AG04450 (cell line): ENCODE data around the gene UBAC1. TPM values are rescaled to one million over a fixed set of nuclear protein-coding genes. Genes with fewer than 3 reads are reported as not detected.

Source experiments
- CTCF ChIA-PET: fragments of 300-600, 350-600 bp; formaldehyde crosslinking; extraction: SDS; loops from one replicate; lab custom pipeline; 2022; ENCODE audit warnings: antibody characterized with exemption, inconsistent platforms; lab: Charles Lee
- POLR2A ChIA-PET: fragments of 350-600 bp; formaldehyde crosslinking; extraction: SDS; loops from one replicate; lab custom pipeline; 2021; ENCODE audit warnings: antibody characterized with exemption, inconsistent platforms; lab: Yijun Ruan, JAX
- DNase-seq: peaks from one replicate; pipeline ENCODE4 v3.0.0-alpha.2; 2011; ENCODE audit warnings: low read depth, low spot score
- H3K27ac ChIP-seq: one replicate; pipeline ENCODE4 v1.5.1; 2012; ENCODE audit warnings: low read depth, low read length, control low read depth
- H3K27me3 ChIP-seq: one replicate; pipeline ENCODE4 v1.6.0; 2012; ENCODE audit warnings: low read length; ENCODE audit not compliant: control insufficient read depth, insufficient read depth
- H3K4me3 ChIP-seq: 2 replicates; pipeline ENCODE4 v1.5.1; 2011; ENCODE audit warnings: mild to moderate bottlenecking, low read depth, low read length, control low read depth
- H3K9me3 ChIP-seq: 2 replicates; pipeline ENCODE4 v1.5.1; 2012; ENCODE audit warnings: low read length; ENCODE audit not compliant: control insufficient read depth, insufficient read depth
- polyA plus RNA-seq: library from polyadenylated mRNA; depleted of rRNA; stranded (reverse); fragments of >200 nt; gene quantifications from 2 replicates; pipeline ENCODE4 v1.2.3, GENCODE V29; 2011
- TF ChIP-seq, protein P1 (sequence below): IDR thresholded peaks from 2 replicates; pipeline ENCODE4 v1.5.1; 2011; ENCODE audit warnings: low read depth, low read length, control low read depth, inconsistent platforms

UBAC1 gene
- polyA plus RNA-seq, 1 experiment, result 35.8 TPM

DNA sequence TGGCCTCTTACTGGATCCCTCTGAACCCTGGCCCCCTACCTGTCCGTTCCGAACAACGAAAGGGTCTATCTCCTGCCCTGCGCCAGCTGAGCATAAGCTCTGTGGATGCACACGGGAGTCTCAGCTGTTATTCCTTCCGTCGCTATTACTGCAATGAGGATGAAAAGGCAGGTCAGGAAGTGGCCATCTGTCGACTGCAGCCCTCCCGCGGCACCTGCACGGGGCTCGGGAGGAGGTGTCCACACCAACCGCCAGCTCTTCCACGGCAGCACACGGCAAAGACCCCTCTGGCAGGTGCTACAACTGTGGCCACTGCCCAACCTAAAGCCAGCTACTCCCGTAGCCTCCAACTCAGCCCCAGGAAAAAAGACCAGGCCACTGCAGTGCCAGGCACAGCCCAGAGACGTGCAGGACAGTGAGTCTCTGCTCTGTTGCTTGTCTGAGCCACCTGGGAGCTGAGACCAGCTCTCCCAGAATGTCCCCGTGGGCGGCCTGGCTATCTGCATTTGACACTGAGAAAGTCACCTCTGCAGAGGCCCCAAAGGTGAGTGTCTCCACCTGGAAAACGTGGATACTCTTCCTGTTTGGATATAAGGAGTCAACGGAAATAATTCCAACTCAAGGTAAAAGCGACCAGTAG, 72.9 kb downstream of the UBAC1 start:
- no peak overlapping the region for H3K4me3 ChIP-seq
- ChIA-PET CTCF (no interaction called here), POLR2A (no interaction called here)
- H3K27me3 ChIP-seq, result no peaks in the 10 kb centered on the region
- H3K27ac ChIP-seq, result no peak overlapping the region
- TF ChIP-seq, protein P1, sequence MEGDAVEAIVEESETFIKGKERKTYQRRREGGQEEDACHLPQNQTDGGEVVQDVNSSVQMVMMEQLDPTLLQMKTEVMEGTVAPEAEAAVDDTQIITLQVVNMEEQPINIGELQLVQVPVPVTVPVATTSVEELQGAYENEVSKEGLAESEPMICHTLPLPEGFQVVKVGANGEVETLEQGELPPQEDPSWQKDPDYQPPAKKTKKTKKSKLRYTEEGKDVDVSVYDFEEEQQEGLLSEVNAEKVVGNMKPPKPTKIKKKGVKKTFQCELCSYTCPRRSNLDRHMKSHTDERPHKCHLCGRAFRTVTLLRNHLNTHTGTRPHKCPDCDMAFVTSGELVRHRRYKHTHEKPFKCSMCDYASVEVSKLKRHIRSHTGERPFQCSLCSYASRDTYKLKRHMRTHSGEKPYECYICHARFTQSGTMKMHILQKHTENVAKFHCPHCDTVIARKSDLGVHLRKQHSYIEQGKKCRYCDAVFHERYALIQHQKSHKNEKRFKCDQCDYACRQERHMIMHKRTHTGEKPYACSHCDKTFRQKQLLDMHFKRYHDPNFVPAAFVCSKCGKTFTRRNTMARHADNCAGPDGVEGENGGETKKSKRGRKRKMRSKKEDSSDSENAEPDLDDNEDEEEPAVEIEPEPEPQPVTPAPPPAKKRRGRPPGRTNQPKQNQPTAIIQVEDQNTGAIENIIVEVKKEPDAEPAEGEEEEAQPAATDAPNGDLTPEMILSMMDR, result no peak
- H3K9me3 ChIP-seq, result no peaks in the 10 kb centered on the region; the same call in 1 of the 2 replicates
- DNase-seq, result no peak

DNA sequence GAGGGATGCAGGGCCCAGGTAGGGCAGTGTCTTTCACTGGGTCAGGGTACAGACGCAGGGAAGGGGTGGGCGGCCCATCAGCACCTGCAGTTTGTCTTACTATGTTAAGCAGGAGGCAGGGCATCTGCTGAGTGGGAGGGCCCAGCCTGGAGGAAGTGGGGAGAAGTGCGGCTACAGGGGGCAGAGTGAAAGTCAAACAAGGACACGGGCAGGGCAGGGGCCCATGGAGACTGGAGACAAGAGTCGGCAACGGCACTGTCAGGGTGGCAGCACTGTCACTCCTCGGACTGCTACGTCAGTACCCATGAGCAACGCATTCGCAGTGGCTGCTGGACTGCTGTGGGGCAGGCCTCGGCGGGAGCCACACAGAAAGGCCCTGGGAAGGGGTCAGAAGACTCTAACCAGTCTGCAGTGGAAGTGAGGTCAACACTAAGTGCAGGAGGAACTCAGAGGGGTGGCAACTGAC, 73.6 kb downstream of the UBAC1 start:
- H3K27ac ChIP-seq, result no peak overlapping the region
- ChIA-PET POLR2A (no interaction called here), CTCF (no interaction called here)
- DNase-seq, result no peak
- TF ChIP-seq, protein P1, result no peak
- no peaks in the 10 kb centered on the region for H3K27me3 ChIP-seq
- H3K4me3 ChIP-seq, result no peak overlapping the region
- no peaks in the 10 kb centered on the region; the same call in 1 of the 2 replicates for H3K9me3 ChIP-seq

DNA sequence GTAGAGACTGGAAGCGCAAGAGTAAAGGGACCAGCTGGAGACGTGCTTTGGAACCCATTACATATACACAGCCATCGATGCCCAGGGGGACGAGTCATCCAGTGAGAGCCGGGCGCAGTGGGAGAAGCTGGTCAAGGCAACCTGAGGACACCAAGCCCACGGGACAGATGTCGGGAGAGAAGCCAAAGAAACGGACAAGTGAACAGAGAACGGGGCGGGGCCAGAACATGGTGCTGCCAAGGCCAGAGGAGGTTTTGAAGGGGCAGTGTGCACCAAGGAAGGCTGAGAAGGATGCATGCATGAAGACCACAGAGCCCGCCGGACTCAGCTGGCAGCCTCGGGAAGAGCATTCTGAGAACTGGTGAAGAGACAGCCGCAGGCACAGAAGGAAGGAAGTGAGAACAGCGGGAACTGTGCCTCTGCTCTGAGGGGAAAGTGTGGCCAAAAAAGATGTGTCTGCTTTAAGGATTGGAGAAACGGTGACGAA, 74.1 kb downstream of the UBAC1 start:
- TF ChIP-seq, protein P1, result no peak
- DNase-seq, result no peak
- no peak overlapping the region for H3K4me3 ChIP-seq
- H3K27ac ChIP-seq, result no peak overlapping the region
- ChIA-PET CTCF (no interaction called here), POLR2A (no interaction called here)
- no peaks in the 10 kb centered on the region for H3K27me3 ChIP-seq
- no peaks in the 10 kb centered on the region; the same call in 1 of the 2 replicates for H3K9me3 ChIP-seq

DNA sequence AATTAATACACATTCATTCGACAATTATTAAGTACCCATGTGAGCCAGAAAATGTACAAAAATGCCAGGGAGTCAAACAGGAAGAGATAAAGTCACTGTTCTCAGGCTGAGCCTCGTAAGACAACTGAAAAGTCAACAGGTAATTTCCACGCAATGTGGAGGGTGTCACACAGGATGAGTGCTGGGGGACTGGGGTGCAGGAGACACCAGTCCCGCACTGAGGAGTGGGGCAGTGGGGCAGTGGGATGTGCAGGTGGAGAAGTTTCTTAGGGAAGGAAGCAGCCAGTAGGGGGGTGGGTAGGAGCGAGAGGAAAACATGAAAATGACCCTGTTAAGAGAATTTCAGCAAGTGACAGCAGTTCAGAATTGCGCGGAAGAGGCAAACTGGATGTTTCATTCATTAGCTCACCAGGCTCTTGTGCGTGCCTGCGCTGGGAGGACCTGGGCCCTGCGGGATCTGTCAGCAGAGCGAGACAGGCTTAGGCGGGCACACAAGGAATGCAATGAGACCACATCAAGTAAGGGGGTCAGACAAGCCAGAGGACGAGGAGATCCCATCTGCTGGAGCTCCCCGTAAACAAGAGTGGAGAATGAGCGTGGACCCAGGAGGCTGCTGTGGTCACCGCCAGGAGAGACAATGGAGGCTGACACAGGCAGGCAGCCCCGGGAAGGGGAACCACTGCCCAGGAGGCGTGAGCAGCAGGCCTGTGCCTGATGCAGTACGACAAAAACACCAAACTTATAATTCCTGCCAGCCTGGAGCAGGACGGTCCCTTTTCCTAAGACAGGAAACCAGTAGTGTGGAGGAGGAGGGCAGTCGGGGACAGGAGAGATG, 74.8 kb downstream of the UBAC1 start:
- no peak for DNase-seq
- Histone ChIP-seq H3K27ac (peak overlapping the region; percentile 21), H3K9me3 (no peaks in the 10 kb centered on the region; the same call in 1 of the 2 replicates), H3K27me3 (no peaks in the 10 kb centered on the region), H3K4me3 (no peak overlapping the region)
- TF ChIP-seq, protein P1, result no peak
- ChIA-PET POLR2A (interaction anchor here (0.6 kb wide), 1 partner anchor 21 kb away, joined by 3 read pairs; the partner anchor contains the start of gene CAMSAP1), CTCF (no interaction called here)
